HepG2 (cell line): ENCODE data around the gene CELF5. TPM values are rescaled to one million over a fixed set of nuclear protein-coding genes. Genes with fewer than 3 reads are reported as not detected.

Source experiments
- AKAP8 ChIP-seq: sonication (generic); formaldehyde crosslinking; IDR thresholded peaks from 2 replicates; pipeline ENCODE4 v1.5.1; 2020; ENCODE audit warnings: mild to moderate bottlenecking, missing genetic modification reagents
- CENPT ChIP-seq: sonication (generic); formaldehyde crosslinking; IDR thresholded peaks from 2 replicates; pipeline ENCODE4 v1.8.0; 2022; ENCODE audit warnings: low read depth, mild to moderate bottlenecking, moderate library complexity, missing genetic modification reagents
- FOXA3 ChIP-seq: IDR thresholded peaks from 2 replicates; pipeline ENCODE4 v1.6.1; 2016; ENCODE audit warnings: missing genetic modification reagents, missing compliant biosample characterization
- GPN1 ChIP-seq: sonication (generic); formaldehyde crosslinking; IDR thresholded peaks from 2 replicates; pipeline ENCODE4 v1.5.1; 2020; ENCODE audit warnings: missing genetic modification reagents, borderline replicate concordance
- IKZF4 ChIP-seq: sonication (generic); formaldehyde crosslinking; IDR thresholded peaks from 2 replicates; pipeline ENCODE4 v1.5.1; 2020; ENCODE audit warnings: borderline replicate concordance, mild to moderate bottlenecking, low read depth, missing genetic modification reagents; ENCODE audit errors: not compliant biosample characterization
- KLF13 ChIP-seq: sonication (generic); formaldehyde crosslinking; IDR thresholded peaks from 2 replicates; pipeline ENCODE4 v1.4.0; 2020; ENCODE audit warnings: mild to moderate bottlenecking, missing genetic modification reagents
- KMT2B ChIP-seq: IDR thresholded peaks from 2 replicates; pipeline ENCODE4 v1.6.1; 2016; ENCODE audit warnings: missing genetic modification reagents, missing compliant biosample characterization
- NKX3-1 ChIP-seq: sonication (generic); formaldehyde crosslinking; IDR thresholded peaks from 2 replicates; pipeline ENCODE4 v1.5.0; 2020; ENCODE audit warnings: missing genetic modification reagents
- NR0B2 ChIP-seq: sonication (generic); formaldehyde crosslinking; IDR thresholded peaks from 2 replicates; pipeline ENCODE4 v1.4.0; 2020; ENCODE audit warnings: mild to moderate bottlenecking, missing genetic modification reagents
- RORA ChIP-seq: sonication (generic); formaldehyde crosslinking; IDR thresholded peaks from 2 replicates; pipeline ENCODE4 v1.5.0; 2020; ENCODE audit warnings: mild to moderate bottlenecking, missing genetic modification reagents, moderate library complexity
- TFDP1 ChIP-seq: IDR thresholded peaks from 2 replicates; pipeline ENCODE4 v1.6.1; 2016; ENCODE audit warnings: missing compliant biosample characterization, missing genetic modification reagents, borderline replicate concordance
- ZC3H4 ChIP-seq: sonication (generic); formaldehyde crosslinking; IDR thresholded peaks from 2 replicates; pipeline ENCODE4 v1.4.0; 2020; ENCODE audit warnings: missing genetic modification reagents, borderline replicate concordance
- ZNF101 ChIP-seq: sonication (generic); formaldehyde crosslinking; IDR thresholded peaks from 2 replicates; pipeline ENCODE4 v1.4.0; 2020; ENCODE audit warnings: mild to moderate bottlenecking, low read depth, missing genetic modification reagents, borderline replicate concordance
- ZNF331 ChIP-seq: sonication (generic); formaldehyde crosslinking; IDR thresholded peaks from 2 replicates; pipeline ENCODE4 v1.4.0; 2020; ENCODE audit warnings: missing genetic modification reagents
- ZNF574 ChIP-seq: sonication (generic); formaldehyde crosslinking; IDR thresholded peaks from 2 replicates; pipeline ENCODE4 v1.4.0; 2020; ENCODE audit warnings: missing genetic modification reagents
- ZNF672 ChIP-seq: sonication (generic); formaldehyde crosslinking; IDR thresholded peaks from 2 replicates; pipeline ENCODE4 v1.8.1; 2022; ENCODE audit warnings: missing genetic modification reagents
- ZNF713 ChIP-seq: sonication (generic); formaldehyde crosslinking; IDR thresholded peaks from 2 replicates; pipeline ENCODE4 v1.4.0; 2020; ENCODE audit warnings: mild to moderate bottlenecking, missing genetic modification reagents
- polyA plus RNA-seq, 8 experiments: library from polyadenylated mRNA; depleted of rRNA in 3 of 8; stranded (reverse) in 7 of 8; unstranded in 1 of 8; fragments of >200 nt; fragmentation: Illumina TruSeq in 4 of 8; extraction: Trizol in 4 of 8; gene quantifications; 2 replicates each; pipeline versions ENCODE4 v1.2.1 to v1.2.3, GENCODE V29; 2011 to 2016; ENCODE audit warnings: low read depth in 4 of 8, missing spikeins in 1 of 8, mixed read lengths in 1 of 8; ENCODE audit not compliant: insufficient read depth in 1 of 8
- total RNA-seq, 5 experiments: library from RNA; depleted of rRNA; stranded (reverse); fragments of >200 nt; fragmentation: Illumina TruSeq; extraction: Trizol; gene quantifications; 2 replicates each; pipeline ENCODE4 v1.2.3, GENCODE V29; 2016; ENCODE audit warnings: low read depth in 1 of 5
- TF ChIP-seq, protein P1 (sequence below): sonication (generic); formaldehyde crosslinking; IDR thresholded peaks from 2 replicates; pipeline ENCODE4 v1.4.0; 2020; ENCODE audit warnings: mild to moderate bottlenecking, missing genetic modification reagents
- TF ChIP-seq, protein P2 (sequence below): IDR thresholded peaks from 2 replicates; pipeline ENCODE4 v1.6.1; 2012; ENCODE audit warnings: low read depth, low read length, improper control_type of control experiment
- TF ChIP-seq, protein P3 (sequence below): sonication (generic); formaldehyde crosslinking; IDR thresholded peaks from 2 replicates; pipeline ENCODE4 v1.4.0; 2020; ENCODE audit warnings: missing genetic modification reagents

The CELF5 gene
- total and polyA plus RNA-seq, 2 of the 13 experiments (the other 11 are each of a cell fraction or from before 2014, with no cell fraction given), result 0.31 to 0.84 TPM

GRCh38 chr19:3243819-3244700 lies 19.6 kb downstream of the CELF5 start (continued):
- TF ChIP-seq ZNF574 (CRISPR knock-in tag), result peak; percentile 40; the same call in 1 of the 2 replicates
- 0 out of 2 replicates have a peak, but pooled peaks have one; percentile 69 for TF ChIP-seq KLF13
- 0 out of 2 replicates have a peak, but pooled peaks have one; percentile 37 for TF ChIP-seq CENPT (CRISPR knock-in tag)
- TF ChIP-seq ZNF331 (CRISPR knock-in tag), result peak; percentile 79; the same call in 1 of the 2 replicates
- TF ChIP-seq NKX3-1, result 0 out of 2 replicates have a peak, but pooled peaks have one; percentile 36
- TF ChIP-seq FOXA3 (CRISPR knock-in tag), result peak; percentile 32; the same call in 1 of the 2 replicates
- TF ChIP-seq NR0B2 (CRISPR knock-in tag), result no peak
- TF ChIP-seq, protein P1, sequence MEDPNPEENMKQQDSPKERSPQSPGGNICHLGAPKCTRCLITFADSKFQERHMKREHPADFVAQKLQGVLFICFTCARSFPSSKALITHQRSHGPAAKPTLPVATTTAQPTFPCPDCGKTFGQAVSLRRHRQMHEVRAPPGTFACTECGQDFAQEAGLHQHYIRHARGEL (CRISPR knock-in tag), result no peak
- TF ChIP-seq, protein P2, sequence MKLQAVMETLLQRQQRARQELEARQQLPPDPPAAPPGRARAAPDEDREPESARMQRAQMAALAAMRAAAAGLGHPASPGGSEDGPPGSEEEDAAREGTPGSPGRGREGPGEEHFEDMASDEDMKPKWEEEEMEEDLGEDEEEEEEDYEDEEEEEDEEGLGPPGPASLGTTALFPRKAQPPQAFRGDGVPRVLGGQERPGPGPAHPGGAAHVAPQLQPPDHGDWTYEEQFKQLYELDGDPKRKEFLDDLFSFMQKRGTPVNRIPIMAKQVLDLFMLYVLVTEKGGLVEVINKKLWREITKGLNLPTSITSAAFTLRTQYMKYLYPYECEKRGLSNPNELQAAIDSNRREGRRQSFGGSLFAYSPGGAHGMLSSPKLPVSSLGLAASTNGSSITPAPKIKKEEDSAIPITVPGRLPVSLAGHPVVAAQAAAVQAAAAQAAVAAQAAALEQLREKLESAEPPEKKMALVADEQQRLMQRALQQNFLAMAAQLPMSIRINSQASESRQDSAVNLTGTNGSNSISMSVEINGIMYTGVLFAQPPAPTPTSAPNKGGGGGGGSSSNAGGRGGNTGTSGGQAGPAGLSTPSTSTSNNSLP, result no peak
- no peak for TF ChIP-seq ZNF713 (CRISPR knock-in tag)
- peak; percentile 69; the same call in 1 of the 2 replicates for TF ChIP-seq TFDP1 (CRISPR knock-in tag)
- no peak for TF ChIP-seq ZNF672 (CRISPR knock-in tag)
- peak; percentile 66; the same call in 1 of the 2 replicates for TF ChIP-seq KMT2B (CRISPR knock-in tag)
- no peak for TF ChIP-seq ZC3H4 (CRISPR knock-in tag)
- TF ChIP-seq AKAP8, result no peak
- TF ChIP-seq, protein P3, sequence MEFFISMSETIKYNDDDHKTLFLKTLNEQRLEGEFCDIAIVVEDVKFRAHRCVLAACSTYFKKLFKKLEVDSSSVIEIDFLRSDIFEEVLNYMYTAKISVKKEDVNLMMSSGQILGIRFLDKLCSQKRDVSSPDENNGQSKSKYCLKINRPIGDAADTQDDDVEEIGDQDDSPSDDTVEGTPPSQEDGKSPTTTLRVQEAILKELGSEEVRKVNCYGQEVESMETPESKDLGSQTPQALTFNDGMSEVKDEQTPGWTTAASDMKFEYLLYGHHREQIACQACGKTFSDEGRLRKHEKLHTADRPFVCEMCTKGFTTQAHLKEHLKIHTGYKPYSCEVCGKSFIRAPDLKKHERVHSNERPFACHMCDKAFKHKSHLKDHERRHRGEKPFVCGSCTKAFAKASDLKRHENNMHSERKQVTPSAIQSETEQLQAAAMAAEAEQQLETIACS, result no peak
- 0 out of 2 replicates have a peak, but pooled peaks have one; percentile 37 for TF ChIP-seq ZNF101 (CRISPR knock-in tag)
- TF ChIP-seq IKZF4 (CRISPR knock-in tag), result peak; percentile 47
- no peak; the same call in 1 of the 2 replicates for TF ChIP-seq GPN1
- no peak for TF ChIP-seq RORA (CRISPR knock-in tag)
